Activated CD4-positive, alpha-beta memory T cell treated with anti-CD3 and anti-CD28 coated beads, Interleukin-2, amount 10 ng/mL, durations not matched to agents 7 days and 5 days (primary cell): ENCODE measurements around the gene CENPO. TPM values are rescaled to one million over a fixed set of nuclear protein-coding genes. Genes with fewer than 3 reads are reported as not detected.

Experiments
- CTCF ChIA-PET: fragments of 350-600 bp; sonication (Branson Sonifier 250); formaldehyde crosslinking; loops from one replicate; lab custom pipeline; 2021; ENCODE audit warnings: antibody characterized with exemption, inconsistent platforms; lab: Charles Lee
- POLR2A ChIA-PET: fragments of 350-600 bp; sonication (Branson Sonifier 250); formaldehyde crosslinking; loops from one replicate; lab custom pipeline; 2021; ENCODE audit warnings: antibody characterized with exemption; lab: Charles Lee
- DNase-seq: peaks from one replicate; pipeline ENCODE4 v3.0.0-alpha.2; 2020
- H3K27ac Mint-ChIP-seq: one replicate; pipeline ENCODE4 v1.8.0; 2021; ENCODE audit warnings: mild to moderate bottlenecking, mixed read lengths
- H3K27me3 Mint-ChIP-seq: one replicate; pipeline ENCODE4 v1.8.0; 2021; ENCODE audit warnings: mixed read lengths
- H3K36me3 Mint-ChIP-seq: one replicate; pipeline ENCODE4 v1.8.0; 2021; ENCODE audit warnings: low read depth, mixed read lengths
- H3K4me1 Mint-ChIP-seq: one replicate; pipeline ENCODE4 v1.8.0; 2021; ENCODE audit warnings: mixed read lengths
- H3K4me3 Mint-ChIP-seq: one replicate; pipeline ENCODE4 v1.8.0; 2021; ENCODE audit warnings: mild to moderate bottlenecking, mixed read lengths
- H3K9me3 Mint-ChIP-seq: one replicate; pipeline ENCODE4 v1.8.0; 2021; ENCODE audit warnings: mixed read lengths
- total RNA-seq, 2 experiments: library from RNA; stranded (reverse); gene quantifications; one replicate each; pipeline ENCODE4 v1.2.3, GENCODE V29; 2021

The CENPO gene
- total RNA-seq, 2 experiments from 2014 or later, result 40.3 to 42.9 TPM

GRCh38 chr2:24866946-24867345, 73.7 kb downstream of the CENPO start:
- Mint-ChIP-seq H3K4me3 (no peak overlapping the region), H3K27ac (peak overlapping the region; percentile 50), H3K4me1 (peaks cover 8% of the 10 kb centered on the region), H3K27me3 (no peaks in the 10 kb centered on the region), H3K36me3 (peaks cover 18% of the 10 kb centered on the region), H3K9me3 (no peaks in the 10 kb centered on the region)
- DNase-seq, result no peak
- POLR2A ChIA-PET, result no interaction called here
- CTCF ChIA-PET, result interaction anchor here (0.7 kb wide), 1 partner anchor 18 kb away, joined by 5 read pairs; no protein-coding TSS in a partner anchor

GRCh38 chr2:24870440-24870839, 77.2 kb downstream of the CENPO start:
- POLR2A ChIA-PET, result no interaction called here
- CTCF ChIA-PET, result no interaction called here
- H3K4me3 Mint-ChIP-seq, result no peak overlapping the region
- H3K27me3 Mint-ChIP-seq, result no peaks in the 10 kb centered on the region
- DNase-seq, result no peak
- H3K4me1 Mint-ChIP-seq, result peaks cover 8% of the 10 kb centered on the region
- H3K36me3 Mint-ChIP-seq, result peaks cover 18% of the 10 kb centered on the region
- H3K27ac Mint-ChIP-seq, result no peak overlapping the region
- no peaks in the 10 kb centered on the region for H3K9me3 Mint-ChIP-seq

- CTCF ChIA-PET, result no interaction called here
- no peak for DNase-seq
These were observed 77.9 kb downstream of the CENPO start for GRCh38 chr2:24870891-24871705.

GRCh38 chr2:24871852-24872333, 78.7 kb downstream of the CENPO start:
- H3K4me1 Mint-ChIP-seq, result peaks cover 5% of the 10 kb centered on the region
- ChIA-PET CTCF (no interaction called here), POLR2A (no interaction called here)
- H3K27me3 Mint-ChIP-seq, result no peaks in the 10 kb centered on the region
- no peak for DNase-seq
- H3K36me3 Mint-ChIP-seq, result peaks cover 15% of the 10 kb centered on the region
- H3K9me3 Mint-ChIP-seq, result no peaks in the 10 kb centered on the region
- H3K27ac Mint-ChIP-seq, result no peak overlapping the region
- H3K4me3 Mint-ChIP-seq, result no peak overlapping the region

More at GRCh38 chr2:24870891-24871705, 77.9 kb downstream of the CENPO start:
- POLR2A ChIA-PET, result no interaction called here
- Mint-ChIP-seq H3K4me3 (no peak overlapping the region), H3K36me3 (peaks cover 18% of the 10 kb centered on the region), H3K9me3 (no peaks in the 10 kb centered on the region), H3K4me1 (peaks cover 8% of the 10 kb centered on the region), H3K27me3 (no peaks in the 10 kb centered on the region), H3K27ac (no peak overlapping the region)

Other genes starting within 250 kb of the CENPO start
- gene PTRHD1, start within 50 bp of the CENPO start, total RNA-seq, result 10 to 100 TPM; 25.4 to 25.5 TPM
- 10 to 100 TPM; 55.6 to 58.5 TPM for gene ADCY3, start 126.8 kb downstream of the CENPO start, total RNA-seq
- 1 to 10 TPM; 7.6 to 8.1 TPM for gene DNAJC27, start 178.5 kb downstream of the CENPO start, total RNA-seq
- not detected for gene EFR3B, start 248.7 kb downstream of the CENPO start, total RNA-seq